ENCODE measurements around the gene PCBP3. TPM values are rescaled to one million over a fixed set of nuclear protein-coding genes. Genes with fewer than 3 reads are reported as not detected.
A peak's percentile ranks its signal among the peaks of the same experiment; 100 is the strongest.

PCBP3 gene
- total and polyA plus RNA-seq, 2 experiments from 2014 or later, result 3.4 to 4.3 TPM

DNA sequence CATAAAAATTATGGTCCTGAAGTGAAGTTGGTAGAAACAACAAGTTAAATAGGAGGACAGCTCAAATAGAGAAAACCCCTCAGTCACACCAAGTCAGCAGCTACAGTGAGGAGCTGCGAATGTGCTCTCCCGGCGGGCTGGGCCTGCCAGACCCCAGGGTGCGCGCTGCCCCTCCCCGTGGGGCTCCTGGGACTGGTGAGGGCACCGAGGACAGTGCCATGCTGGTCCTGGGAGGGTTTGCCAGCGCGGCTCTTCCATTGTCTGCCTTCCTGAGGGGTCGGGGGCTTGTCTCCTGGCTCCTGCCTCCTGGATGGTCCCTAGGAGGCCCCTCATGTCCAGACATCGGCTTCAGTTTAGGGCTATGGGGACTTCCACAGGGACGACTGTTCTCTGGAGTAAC is 121.8 kb downstream of the PCBP3 start:
- Histone ChIP-seq H3K4me1 (ENCODE audit: low read depth) (no peaks in the 10 kb centered on the region), H3K4me3 (no peak overlapping the region), H3K27me3 (no peaks in the 10 kb centered on the region), H3K36me3 (no peaks in the 10 kb centered on the region), H3K9me3 (ENCODE audit: low read depth) (no peaks in the 10 kb centered on the region), H3K27ac (no peak overlapping the region)
- TF ChIP-seq, protein P1, sequence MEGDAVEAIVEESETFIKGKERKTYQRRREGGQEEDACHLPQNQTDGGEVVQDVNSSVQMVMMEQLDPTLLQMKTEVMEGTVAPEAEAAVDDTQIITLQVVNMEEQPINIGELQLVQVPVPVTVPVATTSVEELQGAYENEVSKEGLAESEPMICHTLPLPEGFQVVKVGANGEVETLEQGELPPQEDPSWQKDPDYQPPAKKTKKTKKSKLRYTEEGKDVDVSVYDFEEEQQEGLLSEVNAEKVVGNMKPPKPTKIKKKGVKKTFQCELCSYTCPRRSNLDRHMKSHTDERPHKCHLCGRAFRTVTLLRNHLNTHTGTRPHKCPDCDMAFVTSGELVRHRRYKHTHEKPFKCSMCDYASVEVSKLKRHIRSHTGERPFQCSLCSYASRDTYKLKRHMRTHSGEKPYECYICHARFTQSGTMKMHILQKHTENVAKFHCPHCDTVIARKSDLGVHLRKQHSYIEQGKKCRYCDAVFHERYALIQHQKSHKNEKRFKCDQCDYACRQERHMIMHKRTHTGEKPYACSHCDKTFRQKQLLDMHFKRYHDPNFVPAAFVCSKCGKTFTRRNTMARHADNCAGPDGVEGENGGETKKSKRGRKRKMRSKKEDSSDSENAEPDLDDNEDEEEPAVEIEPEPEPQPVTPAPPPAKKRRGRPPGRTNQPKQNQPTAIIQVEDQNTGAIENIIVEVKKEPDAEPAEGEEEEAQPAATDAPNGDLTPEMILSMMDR (IDR thresholded peaks at IDR 0.05; ENCODE audit: low read depth, low read length), result no peak
- no peak for DNase-seq (ENCODE audit: low read depth in 1 of 2, low spot score in 1 of 2)

- TF ChIP-seq, protein P1 (IDR thresholded peaks at IDR 0.05; ENCODE audit: low read depth, low read length), result no peak
- Histone ChIP-seq H3K27ac (no peak overlapping the region), H3K9me3 (ENCODE audit: low read depth) (no peaks in the 10 kb centered on the region), H3K4me3 (no peak overlapping the region), H3K4me1 (ENCODE audit: low read depth) (no peaks in the 10 kb centered on the region), H3K27me3 (no peaks in the 10 kb centered on the region), H3K36me3 (no peaks in the 10 kb centered on the region)
- DNase-seq (ENCODE audit: low read depth in 1 of 2, low spot score in 1 of 2), result no peak
Measured at GRCh38 chr21:45766055-45766454, 122.5 kb downstream of the PCBP3 start.

GRCh38 chr21:45766501-45766900 is 123.0 kb downstream of the PCBP3 start:
- TF ChIP-seq, protein P1 (IDR thresholded peaks at IDR 0.05; ENCODE audit: low read depth, low read length), result no peak
- Histone ChIP-seq H3K9me3 (ENCODE audit: low read depth) (no peaks in the 10 kb centered on the region), H3K27ac (no peak overlapping the region), H3K36me3 (no peaks in the 10 kb centered on the region), H3K27me3 (no peaks in the 10 kb centered on the region), H3K4me3 (no peak overlapping the region), H3K4me1 (ENCODE audit: low read depth) (no peaks in the 10 kb centered on the region)
- DNase-seq (ENCODE audit: low read depth in 1 of 2, low spot score in 1 of 2), result no peak

- H3K9me3 ChIP-seq (ENCODE audit: low read depth), result no peaks in the 10 kb centered on the region
- no peaks in the 10 kb centered on the region for H3K27me3 ChIP-seq
- H3K27ac ChIP-seq, result no peak overlapping the region
- H3K4me3 ChIP-seq, result no peak overlapping the region
- H3K4me1 ChIP-seq (ENCODE audit: low read depth), result no peaks in the 10 kb centered on the region
- no peaks in the 10 kb centered on the region for H3K36me3 ChIP-seq
- peak in 1 of 2 donors; percentile 33 for DNase-seq (ENCODE audit: low read depth in 1 of 2, low spot score in 1 of 2)
- TF ChIP-seq, protein P1 (IDR thresholded peaks at IDR 0.05; ENCODE audit: low read depth, low read length), result no peak
Measured at GRCh38 chr21:45767071-45768006, 123.8 kb downstream of the PCBP3 start.

GRCh38 chr21:45768011-45768739 is 124.7 kb downstream of the PCBP3 start:
- H3K27me3 ChIP-seq, result no peaks in the 10 kb centered on the region
- peak in 1 of 2 donors; percentile 54 for DNase-seq (ENCODE audit: low read depth in 1 of 2, low spot score in 1 of 2)
- H3K4me3 ChIP-seq, result no peak overlapping the region
- H3K36me3 ChIP-seq, result no peaks in the 10 kb centered on the region
- TF ChIP-seq, protein P1 (IDR thresholded peaks at IDR 0.05; ENCODE audit: low read depth, low read length), result no peak
- H3K27ac ChIP-seq, result no peak overlapping the region
- H3K9me3 ChIP-seq (ENCODE audit: low read depth), result no peaks in the 10 kb centered on the region
- no peaks in the 10 kb centered on the region for H3K4me1 ChIP-seq (ENCODE audit: low read depth)
